Tibial artery (tissue), 4 donors: ENCODE measurements around the gene PNLDC1.

Experiments used
- DNase-seq, 2 donors: peaks; one replicate each; pipeline ENCODE4 v3.0.0-alpha.2; 2019
- H3K27ac ChIP-seq, 2 donors: fragments of 200-600 bp; sonication (generic) in 1 of 2; 1 replicate in 1 of 2; 2 replicates in 1 of 2; pipeline ENCODE4 v1.5.1; 2018 to 2019; ENCODE audit warnings: mild to moderate bottlenecking in 1 of 2
- H3K27me3 ChIP-seq, 2 donors: fragments of 200-600 bp; sonication (generic) in 1 of 2; one replicate each; pipeline versions ENCODE4 v1.5.1 to v1.6.0; 2016 to 2019
- H3K36me3 ChIP-seq, 3 donors: fragments of 200-600 bp; sonication (generic) in 2 of 3; one replicate each; pipeline ENCODE4 v1.5.1; 2016 to 2019; ENCODE audit warnings: mild to moderate bottlenecking in 2 of 3
- H3K4me1 ChIP-seq, 4 donors: fragments of 200-600 bp; sonication (generic) in 2 of 4; 1 replicate in 3 of 4; 2 replicates in 1 of 4; pipeline ENCODE4 v1.5.1; 2016 to 2019
- H3K4me3 ChIP-seq, 2 donors: fragments of 200-600 bp; sonication (generic) in 1 of 2; 1 replicate in 1 of 2; 2 replicates in 1 of 2; pipeline ENCODE4 v1.5.1; 2018 to 2019; ENCODE audit warnings: mild to moderate bottlenecking in 2 of 2
- H3K9me3 ChIP-seq, 3 donors: fragments of 200-600 bp; sonication (generic) in 1 of 3; one replicate each; pipeline ENCODE4 v1.5.1; 2016 to 2019
- intact Hi-C: fragments of 100-400 bp; cut with DNase I; formaldehyde crosslinking; loops from one replicate; pipeline ENCODE4 v1.15.0; 2023; ENCODE audit warnings: low total_unique reads
- TF ChIP-seq, protein P1 (sequence below), 2 experiments: fragments of 200-600 bp in 1 of 2; fragments of 450-650 bp in 1 of 2; IDR thresholded peaks; one replicate each; pipeline ENCODE4 v1.5.1; 2017 to 2019; ENCODE audit warnings: antibody characterized with exemption in 2 of 2, mild to moderate bottlenecking in 1 of 2, moderate library complexity in 1 of 2

Gene PNLDC1

DNA sequence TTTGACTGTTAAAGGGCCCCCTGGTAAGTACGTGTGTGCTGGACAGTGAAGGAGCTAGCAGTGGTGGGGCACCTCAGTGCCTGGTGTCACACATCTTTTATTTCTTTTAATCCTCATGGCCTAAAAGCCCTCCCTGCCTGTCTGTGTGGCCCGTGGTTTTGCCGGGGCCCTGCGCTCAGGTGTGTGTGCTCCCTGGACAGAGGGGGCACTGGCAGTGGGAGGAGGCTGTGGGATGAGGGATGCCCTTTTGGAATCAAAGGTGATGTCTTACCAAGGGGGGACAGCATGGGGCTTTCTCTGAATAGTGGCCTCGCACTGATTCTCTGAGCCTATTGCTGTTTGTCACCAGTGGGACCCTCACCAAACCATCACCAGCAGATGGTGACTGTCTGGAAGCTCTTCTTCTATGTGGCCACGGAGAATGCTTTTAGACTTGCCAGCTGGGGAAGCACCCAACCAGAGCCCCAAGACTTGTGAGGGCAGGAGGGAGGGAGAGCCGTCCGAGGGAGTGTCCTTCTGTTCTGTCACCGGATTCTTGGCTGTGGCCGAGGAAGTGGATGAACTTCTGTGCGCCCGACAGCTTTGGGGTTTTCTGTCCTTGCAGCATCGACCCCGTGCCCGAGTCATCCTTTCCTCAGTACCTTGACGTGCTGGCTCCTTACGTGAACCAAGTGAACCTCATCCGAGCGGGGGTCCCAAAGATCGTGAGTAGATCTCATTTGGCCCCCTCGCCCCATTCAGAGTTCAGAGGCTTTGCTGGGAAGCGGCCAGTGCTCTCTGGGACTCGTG, 18.1 kb downstream of the PNLDC1 start:
- intact Hi-C loops, result no loop called here
- Histone ChIP-seq H3K4me1 (no peaks in the 10 kb centered on the region), H3K27me3 (no peaks in the 10 kb centered on the region), H3K9me3 (no peaks in the 10 kb centered on the region), H3K36me3 (peaks cover 0 to 6% (median 0%) of the 10 kb centered on the region in 3 donors), H3K4me3 (no peak overlapping the region), H3K27ac (no peak overlapping the region)
- DNase-seq, result peak in 1 of 2 donors; percentile 54
- TF ChIP-seq, protein P1, sequence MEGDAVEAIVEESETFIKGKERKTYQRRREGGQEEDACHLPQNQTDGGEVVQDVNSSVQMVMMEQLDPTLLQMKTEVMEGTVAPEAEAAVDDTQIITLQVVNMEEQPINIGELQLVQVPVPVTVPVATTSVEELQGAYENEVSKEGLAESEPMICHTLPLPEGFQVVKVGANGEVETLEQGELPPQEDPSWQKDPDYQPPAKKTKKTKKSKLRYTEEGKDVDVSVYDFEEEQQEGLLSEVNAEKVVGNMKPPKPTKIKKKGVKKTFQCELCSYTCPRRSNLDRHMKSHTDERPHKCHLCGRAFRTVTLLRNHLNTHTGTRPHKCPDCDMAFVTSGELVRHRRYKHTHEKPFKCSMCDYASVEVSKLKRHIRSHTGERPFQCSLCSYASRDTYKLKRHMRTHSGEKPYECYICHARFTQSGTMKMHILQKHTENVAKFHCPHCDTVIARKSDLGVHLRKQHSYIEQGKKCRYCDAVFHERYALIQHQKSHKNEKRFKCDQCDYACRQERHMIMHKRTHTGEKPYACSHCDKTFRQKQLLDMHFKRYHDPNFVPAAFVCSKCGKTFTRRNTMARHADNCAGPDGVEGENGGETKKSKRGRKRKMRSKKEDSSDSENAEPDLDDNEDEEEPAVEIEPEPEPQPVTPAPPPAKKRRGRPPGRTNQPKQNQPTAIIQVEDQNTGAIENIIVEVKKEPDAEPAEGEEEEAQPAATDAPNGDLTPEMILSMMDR (IDR thresholded peaks at IDR 0.05), result no peak

DNA sequence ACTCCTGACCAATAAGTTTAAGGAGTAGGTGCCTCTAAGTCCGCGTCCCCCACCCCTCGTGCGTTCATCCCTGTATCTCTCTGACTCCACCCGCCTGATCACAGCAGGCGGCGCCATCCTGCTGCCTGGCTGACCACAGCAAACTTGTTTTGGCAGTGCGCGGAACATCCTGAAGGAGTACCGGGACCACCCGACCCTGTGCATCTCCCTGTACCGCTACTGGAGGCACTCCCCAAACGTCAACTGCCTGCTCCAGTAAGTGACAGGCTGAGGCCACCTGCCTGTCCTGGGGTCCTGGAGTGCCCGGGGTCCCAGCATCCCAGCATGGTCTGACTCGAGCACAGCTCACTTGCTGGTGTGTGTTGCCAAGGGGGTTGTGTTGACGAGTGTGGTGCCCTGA, 19.0 kb downstream of the PNLDC1 start:
- H3K4me3 ChIP-seq, result no peak overlapping the region
- TF ChIP-seq, protein P1 (IDR thresholded peaks at IDR 0.05), result no peak
- peak in 1 of 2 donors; percentile 55 for DNase-seq
- no peaks in the 10 kb centered on the region for H3K9me3 ChIP-seq
- H3K4me1 ChIP-seq, result no peaks in the 10 kb centered on the region
- no peak overlapping the region for H3K27ac ChIP-seq
- H3K36me3 ChIP-seq, result peaks cover 0 to 6% (median 0%) of the 10 kb centered on the region in 3 donors
- no peaks in the 10 kb centered on the region for H3K27me3 ChIP-seq
- intact Hi-C loops, result no loop called here

DNA sequence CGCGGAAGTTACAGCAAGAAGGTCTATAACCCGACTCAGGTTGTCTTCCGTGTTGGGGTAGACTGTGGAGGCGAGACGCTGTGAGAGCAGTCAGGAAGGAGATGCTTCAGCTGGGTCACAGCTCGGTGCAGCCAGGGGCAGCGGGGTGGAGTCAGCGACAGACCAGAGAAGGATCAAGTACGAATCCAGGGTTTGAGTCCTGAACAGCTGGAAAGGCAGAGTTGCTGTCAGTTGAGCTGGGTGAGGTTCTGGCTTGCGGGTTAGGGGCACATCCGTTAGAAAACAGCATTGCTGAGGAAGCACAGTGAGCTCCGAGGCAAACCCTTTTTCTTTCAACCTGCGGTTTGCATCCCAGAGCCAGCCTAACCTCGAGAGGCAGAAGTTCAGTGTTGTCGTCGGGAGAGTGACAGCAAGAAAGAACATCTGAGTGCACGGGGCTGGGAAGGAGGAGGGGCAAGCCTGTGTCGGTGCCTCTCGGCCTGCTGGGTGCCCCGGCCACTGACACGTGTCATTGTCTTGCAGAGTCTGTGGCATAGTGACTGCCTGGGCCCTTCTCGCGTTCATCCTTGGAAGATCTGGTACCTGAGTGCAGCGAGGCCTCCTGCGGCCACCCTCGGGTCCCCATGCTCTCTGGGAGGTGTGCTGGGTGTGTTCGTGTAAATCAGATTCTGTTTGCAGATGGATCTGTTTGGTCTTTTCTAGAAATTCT, 20.0 kb downstream of the PNLDC1 start:
- DNase-seq, result peak in 1 of 2 donors; percentile 48
- H3K4me1 ChIP-seq, result no peaks in the 10 kb centered on the region
- intact Hi-C loops, result no loop called here
- H3K36me3 ChIP-seq, result peaks cover 0 to 6% (median 0%) of the 10 kb centered on the region in 3 donors
- no peak overlapping the region for H3K4me3 ChIP-seq
- no peaks in the 10 kb centered on the region for H3K27me3 ChIP-seq
- H3K9me3 ChIP-seq, result no peaks in the 10 kb centered on the region
- TF ChIP-seq, protein P1 (IDR thresholded peaks at IDR 0.05), result no peak
- H3K27ac ChIP-seq, result no peak overlapping the region

DNA sequence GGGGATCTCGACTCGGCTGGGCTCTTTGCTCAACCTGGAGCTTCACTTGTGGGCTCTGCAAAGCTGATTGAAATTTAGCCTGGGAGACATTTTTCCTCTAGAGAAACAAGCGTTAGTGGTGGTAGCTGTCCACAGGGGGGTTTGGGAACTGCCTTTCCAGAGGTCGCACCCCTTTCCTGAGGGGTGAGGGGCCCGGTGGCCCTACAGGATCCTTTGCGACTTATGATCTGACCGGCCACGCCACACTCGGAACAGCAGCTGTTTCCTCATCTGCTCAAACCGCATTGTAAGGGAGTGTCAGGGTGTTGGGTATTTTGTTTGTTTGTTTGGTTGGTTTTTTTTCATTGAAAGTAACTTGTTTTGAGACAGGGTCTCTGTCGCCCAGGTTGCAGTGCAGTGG, 21.0 kb downstream of the PNLDC1 start:
- no peak overlapping the region for H3K4me3 ChIP-seq
- H3K36me3 ChIP-seq, result peaks cover 0 to 6% (median 0%) of the 10 kb centered on the region in 3 donors
- no peak overlapping the region for H3K27ac ChIP-seq
- no peaks in the 10 kb centered on the region for H3K9me3 ChIP-seq
- intact Hi-C loops, result no loop called here
- no peaks in the 10 kb centered on the region for H3K27me3 ChIP-seq
- peak in 1 of 2 donors; percentile 16 for DNase-seq
- TF ChIP-seq, protein P1 (IDR thresholded peaks at IDR 0.05), result no peak
- no peaks in the 10 kb centered on the region for H3K4me1 ChIP-seq

DNA sequence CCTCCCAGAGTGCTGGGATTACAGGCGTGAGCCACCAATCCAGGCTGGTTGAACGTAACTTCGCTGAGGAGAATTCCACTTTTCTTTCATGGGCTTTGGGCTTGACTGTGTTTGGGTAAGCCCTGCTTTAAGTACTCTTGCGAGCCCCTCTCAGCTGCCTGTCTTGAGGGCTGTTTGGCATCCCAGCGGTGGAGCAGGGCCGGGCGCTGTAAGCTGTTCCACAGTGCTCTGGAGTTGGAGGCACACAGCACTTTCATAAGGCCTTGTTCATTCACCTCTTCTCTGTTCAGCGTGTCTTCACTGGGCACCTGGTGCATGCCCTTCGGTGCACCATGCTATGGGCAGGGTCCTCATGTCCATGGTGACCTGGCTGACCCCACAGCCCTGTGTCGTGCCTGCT, 21.6 kb downstream of the PNLDC1 start:
- H3K9me3 ChIP-seq, result no peaks in the 10 kb centered on the region
- intact Hi-C loops, result no loop called here
- no peaks in the 10 kb centered on the region for H3K27me3 ChIP-seq
- TF ChIP-seq, protein P1 (IDR thresholded peaks at IDR 0.05), result no peak
- peak in 1 of 2 donors; percentile 49 for DNase-seq
- peaks cover 0 to 6% (median 0%) of the 10 kb centered on the region in 3 donors for H3K36me3 ChIP-seq
- H3K27ac ChIP-seq, result no peak overlapping the region
- H3K4me3 ChIP-seq, result no peak overlapping the region
- H3K4me1 ChIP-seq, result no peaks in the 10 kb centered on the region
